Raji (cell line): Measurements from ENCODE around the gene LBHD2.

Source experiments
- POLR2A ChIP-seq: IDR thresholded peaks from 2 replicates; pipeline ENCODE4 v1.6.1; 2011; ENCODE audit warnings: low read depth, low read length, control low read depth; ENCODE audit not compliant: insufficient read depth

LBHD2 gene

GRCh38 chr14:103078420-103078749 lies 5.6 kb upstream of the LBHD2 start:
- no peak for TF ChIP-seq POLR2A

- TF ChIP-seq POLR2A: no peak
Observed at GRCh38 chr14:103078860-103079587, 5.0 kb upstream of the LBHD2 start.

- no peak for TF ChIP-seq POLR2A
Observed at GRCh38 chr14:103081951-103082350, 2.1 kb upstream of the LBHD2 start.

- TF ChIP-seq POLR2A: no peak
Observed at GRCh38 chr14:103085106-103086091, 1.4 kb downstream of the LBHD2 start.

GRCh38 chr14:103086771-103087342 lies 2.8 kb downstream of the LBHD2 start:
- no peak for TF ChIP-seq POLR2A

GRCh38 chr14:103087343-103087835 lies 3.4 kb downstream of the LBHD2 start:
- no peak for TF ChIP-seq POLR2A

GRCh38 chr14:103088921-103089320 lies 4.9 kb downstream of the LBHD2 start:
- no peak for TF ChIP-seq POLR2A

GRCh38 chr14:103089386-103090335 lies 5.7 kb downstream of the LBHD2 start:
- TF ChIP-seq POLR2A: no peak

GRCh38 chr14:103090481-103091020 lies 6.5 kb downstream of the LBHD2 start:
- no peak for TF ChIP-seq POLR2A

- TF ChIP-seq POLR2A: no peak
Observed at GRCh38 chr14:103091041-103091882, 7.3 kb downstream of the LBHD2 start.

- no peak for TF ChIP-seq POLR2A
Observed at GRCh38 chr14:103091883-103092222, 7.8 kb downstream of the LBHD2 start.

GRCh38 chr14:103093856-103094405 lies 9.9 kb downstream of the LBHD2 start:
- no peak for TF ChIP-seq POLR2A
